Bronchial epithelial cell (primary cell): ENCODE data around the gene DBN1. TPM values are rescaled to one million over a fixed set of nuclear protein-coding genes. Genes with fewer than 3 reads are reported as not detected.

Experiments
- DNase-seq: peaks from one replicate; pipeline ENCODE4 v3.0.0-alpha.2; 2010; ENCODE audit warnings: low read depth
- FAIRE-seq: peaks from 2 replicates; lab custom pipeline; 2011; peaks lifted over from hg19 to GRCh38; lab: Jason Lieb, UNC
- H3K27me3 ChIP-seq: 2 replicates; pipeline ENCODE4 v1.5.1; 2011; ENCODE audit warnings: low read length; ENCODE audit not compliant: control insufficient read depth, insufficient read depth
- H3K36me3 ChIP-seq: 2 replicates; pipeline ENCODE4 v1.5.1; 2011; ENCODE audit warnings: low read length; ENCODE audit not compliant: control insufficient read depth, insufficient read depth
- H3K4me3 ChIP-seq: 2 replicates; pipeline ENCODE4 v1.5.1; 2011; ENCODE audit warnings: mild to moderate bottlenecking, low read depth, low read length, control low read depth
- total RNA-seq: library from RNA; depleted of rRNA; stranded (reverse); fragments of >200 nt; gene quantifications from 2 replicates; pipeline ENCODE4 v1.2.1, GENCODE V29; 2014
- TF ChIP-seq, protein P1 (sequence below): IDR thresholded peaks from 2 replicates; pipeline ENCODE4 v1.5.1; 2011; ENCODE audit warnings: mild to moderate bottlenecking, moderate library complexity, low read length, control low read depth, inconsistent platforms; ENCODE audit not compliant: insufficient read depth, severe bottlenecking

The DBN1 gene
- total RNA-seq, 1 donor from 2014 or later: 58.7 TPM

DNA sequence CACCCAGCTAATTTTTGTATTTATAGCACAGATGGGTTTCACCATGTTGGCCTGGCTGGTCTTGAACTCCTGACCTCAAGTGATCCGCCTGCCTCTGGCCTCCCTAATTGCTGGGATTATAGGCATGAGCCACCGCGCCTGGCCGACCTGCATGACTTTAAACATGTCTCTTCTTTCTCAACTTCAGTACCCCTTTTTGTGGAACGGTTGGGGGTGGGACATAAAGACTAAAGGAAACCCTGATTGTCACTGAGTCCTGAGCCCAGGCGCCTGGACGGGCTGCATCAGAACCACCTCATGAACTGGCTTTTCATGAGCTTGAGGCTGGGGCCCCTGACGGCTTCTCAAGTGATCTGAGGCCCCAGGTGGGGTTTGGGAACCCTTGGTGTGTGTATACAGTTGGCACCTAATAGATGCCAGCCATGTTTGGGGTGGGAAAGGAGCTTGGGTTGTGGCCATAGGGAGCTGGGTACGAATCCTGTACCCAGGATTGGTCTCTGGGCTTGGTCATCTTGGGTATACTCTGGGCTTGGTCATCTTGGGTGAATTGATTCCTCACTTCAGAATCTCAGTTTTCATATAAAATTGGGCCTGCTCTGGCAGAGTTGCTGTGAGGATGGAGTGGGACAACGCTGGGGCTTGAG, 44.7 kb downstream of the DBN1 start:
- Histone ChIP-seq H3K36me3 (peaks cover 17% of the 10 kb centered on the region), H3K4me3 (no peak overlapping the region)

DNA sequence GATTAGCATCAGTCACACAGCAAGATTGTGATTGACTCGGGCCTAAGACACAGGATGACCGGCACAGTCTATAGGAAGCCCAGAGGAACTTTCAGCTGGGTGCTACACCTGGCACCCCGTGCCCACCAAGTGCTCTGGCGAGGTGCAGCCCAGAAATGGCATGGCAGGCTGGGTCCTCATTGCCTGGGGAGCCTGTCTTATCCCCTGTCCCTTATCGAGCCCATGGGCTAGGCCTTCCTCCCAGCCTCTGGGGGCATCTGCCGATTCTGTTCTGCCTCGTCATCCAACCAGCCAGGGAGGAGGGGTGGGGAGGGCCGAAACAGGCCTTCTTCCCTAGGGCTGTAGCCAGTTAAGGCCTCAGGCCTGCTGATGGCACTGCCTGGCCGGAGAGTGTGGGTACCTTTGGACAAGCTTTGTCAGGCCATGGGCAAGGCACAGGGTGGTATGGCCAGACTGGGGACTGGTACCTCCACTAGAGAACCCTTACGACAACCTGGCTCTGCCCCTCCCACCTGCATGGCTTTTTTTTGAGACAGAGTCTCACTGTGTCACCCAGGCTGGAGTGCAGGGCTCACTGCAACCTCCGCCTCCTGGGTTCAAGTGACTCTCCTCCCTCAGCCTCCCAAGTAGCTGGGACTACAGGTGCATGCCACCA, 45.4 kb downstream of the DBN1 start:
- TF ChIP-seq, protein P1, sequence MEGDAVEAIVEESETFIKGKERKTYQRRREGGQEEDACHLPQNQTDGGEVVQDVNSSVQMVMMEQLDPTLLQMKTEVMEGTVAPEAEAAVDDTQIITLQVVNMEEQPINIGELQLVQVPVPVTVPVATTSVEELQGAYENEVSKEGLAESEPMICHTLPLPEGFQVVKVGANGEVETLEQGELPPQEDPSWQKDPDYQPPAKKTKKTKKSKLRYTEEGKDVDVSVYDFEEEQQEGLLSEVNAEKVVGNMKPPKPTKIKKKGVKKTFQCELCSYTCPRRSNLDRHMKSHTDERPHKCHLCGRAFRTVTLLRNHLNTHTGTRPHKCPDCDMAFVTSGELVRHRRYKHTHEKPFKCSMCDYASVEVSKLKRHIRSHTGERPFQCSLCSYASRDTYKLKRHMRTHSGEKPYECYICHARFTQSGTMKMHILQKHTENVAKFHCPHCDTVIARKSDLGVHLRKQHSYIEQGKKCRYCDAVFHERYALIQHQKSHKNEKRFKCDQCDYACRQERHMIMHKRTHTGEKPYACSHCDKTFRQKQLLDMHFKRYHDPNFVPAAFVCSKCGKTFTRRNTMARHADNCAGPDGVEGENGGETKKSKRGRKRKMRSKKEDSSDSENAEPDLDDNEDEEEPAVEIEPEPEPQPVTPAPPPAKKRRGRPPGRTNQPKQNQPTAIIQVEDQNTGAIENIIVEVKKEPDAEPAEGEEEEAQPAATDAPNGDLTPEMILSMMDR: no peak
- FAIRE-seq: no peak
- H3K4me3 ChIP-seq: no peak overlapping the region

More for the DNA sequence above, 44.7 kb downstream of the DBN1 start:
- TF ChIP-seq, protein P1: no peak
- H3K27me3 ChIP-seq: no peaks in the 10 kb centered on the region
- DNase-seq (no peak), FAIRE-seq (no peak)

DNA sequence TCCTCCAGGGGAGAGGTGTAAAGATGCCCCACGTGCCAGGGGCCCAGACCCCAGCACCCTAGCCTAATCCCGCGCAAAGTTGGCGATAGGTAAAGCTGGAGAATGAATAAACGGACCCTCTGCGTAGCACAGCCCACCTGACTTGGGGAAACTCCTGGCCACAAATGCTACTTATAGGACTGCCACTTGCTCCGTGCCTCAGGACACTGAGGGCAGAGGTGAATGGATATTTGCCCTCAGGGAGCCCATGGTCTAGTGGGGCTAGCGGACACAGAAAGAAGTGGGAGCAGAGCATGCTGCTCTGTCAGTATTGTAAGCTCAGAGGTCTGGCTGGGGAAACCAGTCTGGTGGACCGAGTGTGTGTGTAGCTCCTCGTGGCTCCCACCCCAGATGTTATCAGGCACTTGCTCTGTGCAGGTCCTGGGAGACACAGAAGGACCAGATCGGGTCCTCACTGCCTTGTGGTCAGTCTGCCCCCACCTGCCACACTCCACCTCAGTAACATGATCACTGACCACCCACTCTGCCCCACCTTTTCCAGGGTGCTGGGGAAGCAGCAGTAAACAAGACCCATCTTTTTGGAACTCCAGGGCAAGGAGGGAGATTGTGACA, 46.1 kb downstream of the DBN1 start:
- Histone ChIP-seq H3K4me3 (peak overlapping the region; percentile 82), H3K36me3 (peaks cover 7% of the 10 kb centered on the region), H3K27me3 (no peaks in the 10 kb centered on the region)
- no peak for DNase-seq
- no peak for FAIRE-seq
- TF ChIP-seq, protein P1: no peak

More for the DNA sequence above, 45.4 kb downstream of the DBN1 start:
- H3K36me3 ChIP-seq: peaks cover 14% of the 10 kb centered on the region
- H3K27me3 ChIP-seq: no peaks in the 10 kb centered on the region
- no peak for DNase-seq

DNA sequence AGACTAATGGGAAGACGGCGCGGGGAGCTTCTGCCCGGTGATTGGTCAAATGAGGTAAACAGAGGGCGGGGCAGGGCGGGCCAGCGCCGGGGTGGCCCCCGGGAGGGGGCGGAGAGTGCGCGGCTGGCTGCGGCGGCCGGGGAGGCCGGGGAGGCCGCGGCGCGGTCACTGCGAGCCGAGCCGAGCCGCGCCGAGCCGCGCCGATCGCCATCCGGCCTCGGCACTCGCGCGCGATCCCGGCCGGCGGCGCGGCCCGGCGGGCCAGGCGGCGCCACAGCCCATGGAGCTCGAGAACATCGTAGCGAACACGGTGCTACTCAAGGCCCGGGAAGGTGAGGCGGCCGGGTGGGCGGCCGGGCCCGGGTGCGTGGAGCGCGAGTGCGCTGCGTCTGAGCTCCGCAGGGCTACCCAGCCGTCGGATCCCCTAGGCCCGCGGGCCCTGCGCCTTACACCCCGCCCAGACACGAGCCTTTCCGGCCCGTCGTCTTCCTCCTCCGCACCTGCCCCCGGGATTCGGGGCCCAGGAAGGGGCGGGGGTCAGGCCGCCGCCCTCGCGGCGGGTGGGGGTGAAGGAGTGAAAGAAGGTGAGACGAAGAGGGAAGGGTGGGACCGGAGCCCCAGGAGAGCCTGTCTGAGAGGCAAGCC, 46.7 kb downstream of the DBN1 start, which contains the start of gene GRK6:
GRK6 (plus strand) TSS at position 111 of the 645 bp plus-strand sequence; CDS start at position 281, 170 bp downstream.
- Histone ChIP-seq H3K36me3 (peaks cover 4% of the 10 kb centered on the region), H3K4me3 (peak within 1 kb of the TSS; percentile 82), H3K27me3 (no peaks in the 10 kb centered on the region)
- TF ChIP-seq, protein P1: no peak
- no peak for FAIRE-seq
- DNase-seq: no peak

DNA sequence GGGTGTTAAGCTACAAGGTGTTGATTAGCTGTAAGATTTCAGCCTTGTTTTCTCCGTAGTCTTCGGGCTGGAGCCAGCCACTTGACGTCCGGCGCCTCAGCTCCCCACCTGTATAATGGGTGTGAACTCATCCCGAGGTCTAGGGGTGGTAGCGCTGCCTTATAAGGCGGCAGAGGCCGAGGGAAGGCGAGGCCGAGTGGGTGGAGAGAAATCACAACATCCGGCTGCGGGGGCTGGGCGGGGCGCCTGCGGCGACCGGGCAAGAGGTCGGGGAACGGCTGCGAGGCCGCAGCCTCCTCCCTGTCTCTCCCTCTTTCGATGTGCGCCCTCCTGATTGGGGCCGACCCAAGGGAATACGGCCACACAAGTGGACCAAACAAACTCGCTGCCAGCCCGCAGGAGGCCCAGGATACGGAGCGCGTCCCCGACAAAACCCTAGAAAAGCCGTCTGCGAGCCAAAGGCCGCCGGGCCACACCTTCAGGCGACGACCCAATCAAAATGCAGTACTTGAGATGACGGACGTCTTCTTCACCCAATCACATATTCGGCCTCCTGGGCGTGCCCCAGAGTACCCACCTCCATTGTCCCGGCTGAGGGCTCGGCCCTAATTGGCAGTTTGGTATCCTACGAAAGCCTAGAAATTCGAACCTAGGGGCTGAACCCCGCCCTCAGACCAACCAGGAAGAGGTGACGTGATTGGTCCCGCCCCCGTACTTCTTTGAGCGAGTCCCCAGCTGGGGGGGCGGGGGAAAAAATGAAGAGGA, 47.5 kb downstream of the DBN1 start:
- TF ChIP-seq, protein P1: no peak
- DNase-seq (peak; percentile 100), FAIRE-seq (peak; percentile 73)
- H3K27me3 ChIP-seq: no peaks in the 10 kb centered on the region
- H3K36me3 ChIP-seq: peaks cover 2% of the 10 kb centered on the region
- H3K4me3 ChIP-seq: peak overlapping the region; percentile 46
